Fibroblast of skin of scalp (primary cell): Measurements from ENCODE around the gene PTPRN2.
"Not testable (repeated sequence)": the region's sequence is repeated elsewhere in the genome, so short reads cannot be mapped to it uniquely, and the experiment has no call there.

ENCODE experiments used
- DNase-seq: peaks from one replicate; pipeline ENCODE4 v3.0.0-alpha.2; 2013

PTPRN2 gene

GRCh38 chr7:157933219-157934155 lies 654.1 kb downstream of the PTPRN2 start:
- DNase-seq: not testable (repeated sequence)

- DNase-seq: no peak
Measured at GRCh38 chr7:157932498-157933218, 655.0 kb downstream of the PTPRN2 start.

DNA sequence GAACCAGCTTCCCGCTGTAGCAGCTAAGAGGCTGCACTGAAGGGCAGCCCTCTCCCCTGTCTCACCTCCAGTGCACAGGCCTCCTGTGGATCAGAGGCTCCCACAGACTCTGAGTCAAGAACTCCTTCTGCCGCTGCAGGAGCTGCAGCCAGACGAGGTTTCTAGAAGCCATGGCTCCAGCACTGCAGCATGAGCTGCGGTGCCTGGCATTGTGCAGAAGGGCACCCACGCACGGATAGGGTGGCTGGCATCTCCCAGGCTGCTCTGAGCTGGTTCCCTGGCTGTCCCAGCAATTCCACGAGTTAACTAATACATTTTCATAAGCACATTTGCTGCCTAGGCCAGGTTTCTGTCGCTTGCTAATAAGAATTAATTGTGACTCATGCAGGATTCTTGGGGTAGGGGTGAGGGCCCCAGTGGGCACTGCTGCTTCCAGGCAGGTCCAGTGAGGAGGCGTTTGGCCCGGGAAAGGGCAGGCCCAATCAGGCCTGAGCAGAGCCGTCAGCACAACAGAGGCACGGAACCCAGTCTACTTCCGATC lies 656.6 kb downstream of the PTPRN2 start:
- no peak for DNase-seq

- no peak for DNase-seq
Measured at GRCh38 chr7:157930441-157930840, 657.2 kb downstream of the PTPRN2 start.

DNA sequence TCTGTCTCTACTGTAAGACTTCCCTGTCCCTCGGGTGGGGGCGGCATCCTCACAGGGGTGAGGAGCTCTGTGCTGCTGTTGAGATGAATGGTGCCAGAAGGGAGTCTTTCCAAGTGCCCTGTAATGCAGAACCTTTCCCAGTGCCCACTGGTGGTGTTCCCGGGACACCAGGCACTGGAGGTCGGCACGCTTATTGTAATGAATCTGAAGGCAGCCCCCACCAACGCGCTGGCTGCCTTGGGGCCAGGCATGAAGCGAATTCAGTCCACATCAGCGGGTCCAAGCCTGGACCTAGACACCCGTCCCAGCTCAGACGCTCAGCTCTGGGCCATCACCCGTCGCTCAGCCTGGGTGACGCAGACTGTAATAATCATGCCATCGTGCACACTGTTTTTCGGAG lies 658.0 kb downstream of the PTPRN2 start:
- no peak for DNase-seq

- DNase-seq: no peak
Measured at GRCh38 chr7:157928808-157929425, 658.7 kb downstream of the PTPRN2 start.

DNA sequence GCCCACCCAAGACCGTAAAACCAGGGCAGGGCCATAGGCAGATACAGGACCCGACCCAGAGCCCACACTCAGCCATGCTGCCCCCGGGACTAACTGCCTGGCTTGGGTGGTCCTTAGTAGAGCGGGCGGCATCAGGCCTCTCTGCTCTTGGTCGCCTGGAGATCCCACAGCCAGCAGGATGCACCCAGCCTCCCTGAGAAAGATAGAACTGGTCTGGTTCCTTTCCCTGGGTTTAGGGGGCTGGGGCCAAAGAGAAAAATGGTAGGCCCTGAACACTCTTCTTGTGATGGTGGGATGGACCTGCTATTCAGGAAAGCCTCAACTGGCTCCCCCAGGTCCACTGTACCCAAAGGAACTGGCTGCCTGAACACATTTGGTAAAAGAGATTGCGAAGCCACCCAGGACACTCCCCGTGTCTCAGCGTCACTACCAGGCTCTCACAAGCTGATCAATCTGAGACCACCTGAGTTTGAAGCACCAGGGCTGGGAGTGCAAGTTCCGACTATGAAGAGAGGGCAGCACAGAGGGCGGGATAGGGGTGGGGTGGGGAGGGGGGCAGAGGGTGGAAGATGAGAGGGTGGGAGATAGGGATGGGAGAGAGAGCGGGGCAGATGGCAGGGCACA lies 659.3 kb downstream of the PTPRN2 start:
- no peak for DNase-seq

- no peak for DNase-seq
Measured at GRCh38 chr7:157927313-157927925, 660.2 kb downstream of the PTPRN2 start.

- DNase-seq: no peak
Measured at GRCh38 chr7:157926521-157927150, 661.0 kb downstream of the PTPRN2 start.

DNA sequence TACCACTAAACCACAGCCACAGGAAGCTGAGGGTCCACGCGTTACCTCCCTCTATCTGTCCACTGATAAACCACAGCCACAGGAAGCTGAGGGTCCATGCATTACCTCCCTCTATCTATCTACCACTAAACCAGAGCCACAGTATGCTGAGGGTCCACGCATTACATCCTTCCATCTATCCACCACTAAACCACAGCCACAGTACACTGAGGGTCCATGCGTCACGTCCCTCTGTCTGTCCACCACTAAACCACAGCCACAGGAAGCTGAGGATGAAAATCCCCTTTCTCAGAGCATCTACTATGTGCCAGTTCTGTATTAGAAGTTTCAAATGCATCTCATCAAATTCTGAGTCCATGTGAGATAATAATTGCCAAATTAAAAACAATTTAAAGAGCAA lies 661.5 kb downstream of the PTPRN2 start:
- DNase-seq: no peak

DNA sequence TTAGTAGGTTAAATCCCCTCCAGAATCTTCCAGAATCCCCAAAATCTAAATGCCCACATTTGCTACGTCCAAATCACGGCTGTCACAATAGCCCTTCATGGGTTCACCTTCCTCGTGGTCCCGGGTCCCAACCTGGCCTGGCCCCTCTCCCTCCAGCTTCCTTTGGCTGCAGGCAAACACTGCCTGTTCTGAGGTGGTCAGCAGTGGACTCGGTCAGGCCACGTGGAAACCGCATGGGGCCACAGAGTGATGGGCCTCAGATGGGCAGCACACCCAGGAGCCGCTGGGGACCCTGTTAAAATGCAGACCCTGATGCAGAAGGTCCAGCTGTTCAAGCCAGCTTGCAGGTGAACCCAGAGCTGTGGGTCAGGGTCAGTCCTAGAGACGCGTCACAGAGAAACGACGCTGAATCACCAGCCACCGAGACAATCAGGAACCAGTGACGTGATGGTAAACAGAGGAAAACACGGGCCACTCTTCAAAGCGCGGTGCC lies 662.2 kb downstream of the PTPRN2 start:
- DNase-seq: no peak

GRCh38 chr7:157923903-157924630 lies 663.6 kb downstream of the PTPRN2 start:
- DNase-seq: no peak

- DNase-seq: no peak
Measured at GRCh38 chr7:157922576-157922975, 665.0 kb downstream of the PTPRN2 start.

GRCh38 chr7:157918326-157919080 lies 669.1 kb downstream of the PTPRN2 start:
- no peak for DNase-seq

- DNase-seq: no peak
Measured at GRCh38 chr7:157916946-157917640, 670.5 kb downstream of the PTPRN2 start.

DNA sequence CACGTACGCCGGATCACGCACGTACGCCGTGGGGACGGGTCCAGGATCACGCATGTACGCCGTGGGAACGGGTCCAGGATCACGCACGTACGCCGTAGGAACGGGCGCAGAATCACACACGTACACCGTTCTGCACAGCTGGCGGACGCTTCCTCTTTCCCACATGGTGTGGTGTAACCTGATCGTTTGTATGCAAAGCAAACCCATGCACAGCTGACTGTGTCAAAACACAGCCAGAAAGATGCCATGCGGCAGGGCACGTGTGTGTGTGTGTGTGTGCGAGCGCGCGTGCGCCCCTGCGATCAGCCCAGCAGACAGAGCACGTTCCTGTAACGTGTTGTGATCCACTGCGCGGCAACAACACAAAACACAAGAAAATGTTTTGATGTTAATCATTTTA lies 677.2 kb downstream of the PTPRN2 start:
- DNase-seq: no peak

DNA sequence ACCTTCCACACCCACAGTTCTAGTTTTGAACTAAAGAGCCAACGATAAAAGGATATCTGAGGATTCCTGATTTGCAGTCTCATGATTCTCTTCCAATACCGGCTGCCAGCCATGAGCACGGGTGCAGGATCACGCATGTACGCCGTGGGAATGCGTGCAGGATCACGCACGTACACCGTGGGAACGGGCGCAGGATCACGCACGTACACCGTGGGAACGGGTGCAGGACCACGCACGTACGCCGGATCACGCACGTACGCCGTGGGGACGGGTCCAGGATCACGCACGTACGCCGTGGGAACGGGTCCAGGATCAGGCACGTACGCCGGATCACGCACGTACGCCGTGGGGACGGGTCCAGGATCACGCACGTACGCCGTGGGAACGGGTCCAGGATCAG lies 677.6 kb downstream of the PTPRN2 start:
- DNase-seq: not testable (repeated sequence)

- no peak for DNase-seq
Measured at GRCh38 chr7:157909370-157909769, 678.3 kb downstream of the PTPRN2 start.
